Left lung (tissue), 10 donors: ENCODE data around the gene PORCN. TPM values are rescaled to one million over a fixed set of nuclear protein-coding genes. Genes with fewer than 3 reads are reported as not detected.

Experiments
- ATAC-seq: fragments of 200-7000 bp; cut with Tn5 transposase; one replicate; pipeline ENCODE4 v1.9.1; 2020; ENCODE audit warnings: moderate library complexity
- DNase-seq, 4 donors: peaks; one replicate each; pipeline ENCODE4 v3.0.0-alpha.2; 2013 to 2020
- H3K27ac ChIP-seq, 2 donors: fragments of 200-600 bp; sonication (generic) in 1 of 2; one replicate each; pipeline versions ENCODE4 v1.5.0 to v1.8.0; 2020 to 2021
- H3K27me3 ChIP-seq, 2 donors: fragments of 200-600 bp; sonication (generic) in 1 of 2; one replicate each; pipeline versions ENCODE4 v1.5.0 to v1.8.0; 2020 to 2021
- H3K36me3 ChIP-seq, 2 donors: fragments of 200-600 bp; sonication (generic) in 1 of 2; one replicate each; pipeline versions ENCODE4 v1.5.0 to v1.8.0; 2020 to 2021
- H3K4me1 ChIP-seq, 2 donors: fragments of 200-600 bp; one replicate each; pipeline ENCODE4 v1.8.0; 2021
- H3K4me3 ChIP-seq, 2 donors: fragments of 200-600 bp; sonication (generic) in 1 of 2; one replicate each; pipeline versions ENCODE4 v1.5.0 to v1.8.0; 2020 to 2021; ENCODE audit warnings: mild to moderate bottlenecking in 1 of 2
- H3K9me3 ChIP-seq, 2 donors: fragments of 200-600 bp; sonication (generic) in 1 of 2; one replicate each; pipeline versions ENCODE4 v1.5.0 to v1.8.0; 2020 to 2021
- CTCF ChIP-seq, 2 donors: fragments of 200-600 bp; sonication (generic) in 1 of 2; IDR thresholded peaks; one replicate each; pipeline versions ENCODE4 v1.5.0 to v1.8.0; 2021; ENCODE audit warnings: antibody characterized with exemption in 2 of 2
- intact Hi-C, 2 donors: fragments of 100-400 bp; cut with DNase I; formaldehyde crosslinking; loops; one replicate each; pipeline versions ENCODE4 v1.11.2 to v1.14.2; 2022
- polyA plus RNA-seq, 6 donors: library from polyadenylated mRNA; unstranded; fragments of 120-200 nt; gene quantifications; one replicate each; pipeline ENCODE4 v1.2.1, GENCODE V29; 2013; ENCODE audit not compliant: insufficient read length in 6 of 6
- total RNA-seq, 2 donors: library from RNA; stranded (reverse); fragmentation: NEBNext Ultra II Directional; extraction: Animal tissue kit (Norgen Biotek cat#: 25700); gene quantifications; one replicate each; pipeline ENCODE4 v1.2.1, GENCODE V29; 2021
- donor health status: DM: no; HTN: yes; CAD: no.
- donor health status: DM: no; HTN: no; CAD: no.

Gene PORCN
- total and polyA plus RNA-seq, 8 donors: 6.7 to 12.2 (median 8.7) TPM

GRCh38 chrX:48468693-48469691, 39.8 kb upstream of the PORCN start:
- H3K4me3 ChIP-seq: peak overlapping the region; percentile 9 to 35
- TF ChIP-seq CTCF (IDR thresholded peaks at IDR 0.05): no peak
- DNase-seq: peak in 1 of 4 donors; percentile 33
- no peaks in the 10 kb centered on the region for H3K9me3 ChIP-seq
- no peaks in the 10 kb centered on the region for H3K27me3 ChIP-seq
- no peaks in the 10 kb centered on the region for H3K4me1 ChIP-seq
- H3K36me3 ChIP-seq: no peaks in the 10 kb centered on the region
- no peak for ATAC-seq
- no peak overlapping the region for H3K27ac ChIP-seq
- intact Hi-C loops: no loop called here

- ATAC-seq (no peak), DNase-seq (no peak)
- TF ChIP-seq CTCF (IDR thresholded peaks at IDR 0.05): no peak
- peak within 1 kb of the TSS; percentile 9 to 35 for H3K4me3 ChIP-seq
- no peaks in the 10 kb centered on the region for H3K4me1 ChIP-seq
- no peaks in the 10 kb centered on the region for H3K27me3 ChIP-seq
- no peaks in the 10 kb centered on the region for H3K36me3 ChIP-seq
- H3K9me3 ChIP-seq: no peaks in the 10 kb centered on the region
- intact Hi-C loops: no loop called here
- no peak within 1 kb of the TSS for H3K27ac ChIP-seq
Measured at GRCh38 chrX:48470110-48470832, 38.5 kb upstream of the PORCN start, which contains the start of gene SLC38A5. TSS of gene SLC38A5 (minus strand) at chrX:48470260. CDS start at chrX:48467924, 2,336 bp downstream.

- no peak for DNase-seq
- intact Hi-C loops: no loop called here
- H3K27ac ChIP-seq: no peak overlapping the region
- no peaks in the 10 kb centered on the region for H3K9me3 ChIP-seq
- H3K4me3 ChIP-seq: no peak overlapping the region
- H3K36me3 ChIP-seq: no peaks in the 10 kb centered on the region
- no peaks in the 10 kb centered on the region for H3K4me1 ChIP-seq
- no peaks in the 10 kb centered on the region for H3K27me3 ChIP-seq
- TF ChIP-seq CTCF (IDR thresholded peaks at IDR 0.05): no peak
- no peak for ATAC-seq
Measured at GRCh38 chrX:48470833-48471118, 38.0 kb upstream of the PORCN start.

GRCh38 chrX:48471504-48471903, 37.3 kb upstream of the PORCN start:
- ATAC-seq (no peak), DNase-seq (no peak)
- H3K36me3 ChIP-seq: no peaks in the 10 kb centered on the region
- no peaks in the 10 kb centered on the region for H3K9me3 ChIP-seq
- H3K27ac ChIP-seq: no peak overlapping the region
- no peak overlapping the region for H3K4me3 ChIP-seq
- H3K4me1 ChIP-seq: no peaks in the 10 kb centered on the region
- H3K27me3 ChIP-seq: no peaks in the 10 kb centered on the region
- intact Hi-C loops: no loop called here
- no peak for TF ChIP-seq CTCF (IDR thresholded peaks at IDR 0.05)

- ATAC-seq (no peak), DNase-seq (no peak)
- Histone ChIP-seq H3K4me1 (no peaks in the 10 kb centered on the region), H3K27me3 (no peaks in the 10 kb centered on the region), H3K9me3 (no peaks in the 10 kb centered on the region), H3K4me3 (no peak overlapping the region), H3K27ac (no peak overlapping the region), H3K36me3 (no peaks in the 10 kb centered on the region)
- TF ChIP-seq CTCF (IDR thresholded peaks at IDR 0.05): no peak
- intact Hi-C loops: no loop called here
Measured at GRCh38 chrX:48472225-48472624, 36.6 kb upstream of the PORCN start.
